HG02642 (cell line): ENCODE data around the gene RHOG.
"Not testable (repeated sequence)": the region's sequence is repeated elsewhere in the genome, so short reads cannot be mapped to it uniquely, and the experiment has no call there.

ENCODE experiments used
- ATAC-seq: cut with Tn5 transposase; IDR thresholded peaks from one replicate; pipeline ENCODE4 v1.9.1; 2021; ENCODE audit warnings: mild to moderate bottlenecking; ENCODE audit not compliant: unreplicated experiment, poor library complexity

RHOG gene

DNA sequence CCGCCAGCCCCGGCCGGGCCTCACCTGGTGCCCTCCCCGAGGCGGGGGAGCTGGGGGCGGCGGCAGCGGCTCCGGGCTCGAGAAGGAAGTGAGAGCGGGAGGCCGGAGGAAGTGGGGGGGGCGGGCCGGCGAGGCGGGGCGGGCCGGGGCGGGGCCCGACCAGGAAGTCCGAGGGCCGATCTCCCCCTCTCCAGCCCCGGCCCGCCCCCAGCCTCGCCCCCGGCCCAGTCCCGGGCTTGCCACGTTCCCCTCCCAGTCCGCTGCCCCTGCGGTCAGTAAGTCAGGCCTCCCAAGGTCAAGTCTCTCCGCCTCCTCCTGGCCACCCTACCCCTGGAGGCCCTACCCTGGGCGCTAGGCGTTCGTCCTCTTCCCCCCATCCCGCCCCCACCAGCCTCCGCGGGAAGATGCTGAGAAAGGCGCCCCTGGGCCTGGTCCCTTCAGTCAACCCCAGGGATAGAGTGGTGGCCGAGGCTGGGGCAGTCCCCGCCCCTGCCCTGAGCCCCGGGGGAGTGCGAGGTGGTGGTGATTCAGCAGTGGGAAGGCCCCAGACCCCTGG is at the start of gene RHOG:
TSS of gene RHOG (minus strand) at position 90 of the 556 bp plus-strand sequence. CDS start 12,821 bp downstream, outside the sequence.
- ATAC-seq = peak; percentile 55

DNA sequence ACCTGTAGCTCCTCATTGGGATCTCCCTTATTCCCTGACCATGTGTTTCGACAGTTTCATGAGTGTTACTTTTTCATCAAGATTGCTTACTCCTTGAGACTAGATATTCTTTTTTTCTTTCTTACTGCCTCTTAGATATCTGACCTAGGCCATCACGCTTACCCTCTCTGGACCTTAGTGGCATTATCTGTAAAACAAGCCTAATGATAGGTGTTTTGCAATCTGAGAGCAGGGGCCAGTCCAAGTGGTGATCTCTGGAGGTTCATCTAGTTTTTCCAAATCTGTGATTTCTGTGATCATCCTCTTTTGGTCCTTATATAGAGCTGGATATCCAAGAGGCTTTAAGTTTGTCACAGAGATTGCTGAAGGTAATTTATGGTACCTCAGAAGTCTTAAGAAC is 49.3 kb upstream of the RHOG start:
- no peak for ATAC-seq

DNA sequence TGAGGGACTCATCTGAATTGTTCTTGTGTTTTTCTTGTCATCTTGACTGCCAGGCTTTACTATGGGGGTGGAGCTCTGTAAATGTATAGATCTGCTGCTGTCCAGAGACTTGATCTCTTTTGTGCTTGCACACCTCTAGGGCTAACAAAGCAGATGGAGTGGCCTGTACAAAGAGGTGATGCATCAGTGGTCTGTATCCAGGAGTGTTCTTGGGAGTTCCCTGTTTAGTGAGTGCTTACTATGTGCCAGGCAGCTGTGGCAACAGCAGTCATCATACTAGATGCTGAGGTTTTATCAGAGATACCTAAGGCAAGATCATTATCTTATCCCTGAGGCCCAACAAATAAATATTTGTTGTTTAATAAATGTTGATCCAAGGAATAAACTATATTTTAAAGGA is 48.1 kb upstream of the RHOG start:
- ATAC-seq = no peak

DNA sequence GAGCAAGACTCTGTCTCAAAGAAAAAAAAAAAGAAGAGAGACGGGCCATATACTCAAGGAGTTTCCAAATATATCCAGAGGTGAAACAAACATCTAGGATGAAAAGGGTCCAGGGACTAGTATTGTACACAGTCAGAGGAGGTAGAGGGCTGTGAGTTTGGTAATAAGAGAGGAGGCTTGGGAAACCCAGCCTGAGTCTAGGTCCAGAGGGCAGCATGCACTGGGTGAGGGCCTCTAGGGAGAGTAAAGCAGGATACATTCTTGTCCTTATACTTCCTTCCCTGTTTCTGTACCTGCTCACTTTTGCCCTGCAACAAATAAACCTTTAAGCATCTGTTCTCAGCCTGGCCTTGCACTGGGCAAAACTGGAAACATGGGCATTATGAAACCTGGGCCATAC is 46.2 kb upstream of the RHOG start:
- ATAC-seq = no peak

DNA sequence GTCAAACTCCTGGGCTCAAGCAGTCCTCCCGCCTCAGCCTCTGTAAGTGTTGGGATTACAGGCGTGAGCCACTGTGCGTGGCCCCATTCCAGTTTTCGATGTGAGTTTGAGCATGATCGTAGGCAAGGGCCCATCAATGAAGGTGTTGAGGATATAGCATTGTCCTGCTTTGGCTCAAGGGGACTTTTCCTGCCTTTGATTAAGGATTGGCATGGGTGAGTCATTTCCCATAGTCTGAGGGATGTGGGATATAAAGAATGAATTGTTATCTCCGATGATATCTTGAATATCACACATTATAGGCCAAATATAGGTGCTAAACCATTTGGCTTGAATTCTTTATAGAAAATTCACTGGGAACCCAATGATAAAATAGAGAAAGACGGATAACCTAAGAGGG is 45.1 kb upstream of the RHOG start:
- no peak for ATAC-seq

DNA sequence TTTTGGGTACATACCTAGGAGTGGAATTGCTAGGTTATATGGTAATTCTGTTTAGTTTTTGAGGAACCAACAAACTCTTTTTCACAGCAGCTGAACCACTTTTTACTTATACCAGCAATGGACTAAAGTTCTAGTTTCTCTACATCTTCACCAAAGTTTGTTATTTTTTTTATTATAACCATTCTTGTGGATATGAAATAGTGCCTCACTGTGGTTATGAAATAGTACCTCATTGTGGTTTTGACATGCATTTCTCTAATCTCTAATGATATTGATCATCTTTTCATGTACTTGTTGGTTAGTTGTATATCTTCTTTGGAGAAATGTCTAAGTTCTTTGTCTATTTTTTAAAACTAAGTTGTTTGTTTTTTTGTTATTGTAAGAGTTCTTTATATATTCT is 41.9 kb upstream of the RHOG start:
- no peak for ATAC-seq

DNA sequence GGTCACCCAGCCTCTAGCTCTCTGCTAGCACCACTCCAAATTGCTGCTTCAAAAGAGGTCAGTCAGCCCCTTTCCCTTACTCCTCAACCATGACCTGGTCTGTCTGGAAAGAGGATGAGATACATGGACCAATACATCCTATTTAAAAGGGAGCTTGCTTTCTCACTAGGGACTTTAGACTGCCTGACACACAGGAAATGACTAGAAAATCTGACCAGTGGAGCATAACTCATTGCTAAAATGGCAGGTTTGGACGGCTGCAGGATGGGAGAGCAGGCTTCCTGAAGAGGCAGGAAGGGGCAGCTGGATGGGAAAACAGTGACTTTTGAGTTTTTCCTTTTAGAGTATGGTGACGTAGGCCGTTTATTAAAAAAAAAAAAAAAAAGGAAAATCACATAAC is 40.0 kb upstream of the RHOG start:
- peak; percentile 31 for ATAC-seq

DNA sequence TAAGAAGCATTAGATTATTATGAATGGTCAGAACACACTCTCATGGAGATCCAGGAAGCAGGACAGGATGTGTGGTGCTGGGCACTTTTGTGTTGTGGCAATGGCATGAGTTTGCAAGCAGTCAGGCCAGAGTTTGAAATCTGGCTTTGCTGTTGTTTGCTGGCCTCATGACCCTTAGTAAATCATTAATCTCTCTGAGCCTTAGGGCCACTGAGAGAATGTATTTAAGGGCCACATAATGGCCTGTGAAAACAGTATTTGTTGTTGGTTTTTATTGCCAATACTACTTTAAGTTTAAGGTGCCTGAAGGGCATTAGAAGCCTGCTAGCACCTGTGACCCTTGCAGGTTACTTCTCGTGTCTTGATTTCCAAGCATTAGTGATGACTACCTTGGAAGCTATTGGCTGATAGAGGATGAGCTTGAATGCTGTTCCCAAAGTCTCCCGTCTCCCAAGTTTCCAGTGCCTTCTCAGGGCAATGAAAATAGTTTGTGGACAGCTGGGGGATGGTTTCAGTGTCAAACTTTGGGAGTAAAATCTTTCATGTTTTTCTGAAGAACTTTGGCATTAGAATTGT is 39.3 kb upstream of the RHOG start:
- ATAC-seq = peak; percentile 39

DNA sequence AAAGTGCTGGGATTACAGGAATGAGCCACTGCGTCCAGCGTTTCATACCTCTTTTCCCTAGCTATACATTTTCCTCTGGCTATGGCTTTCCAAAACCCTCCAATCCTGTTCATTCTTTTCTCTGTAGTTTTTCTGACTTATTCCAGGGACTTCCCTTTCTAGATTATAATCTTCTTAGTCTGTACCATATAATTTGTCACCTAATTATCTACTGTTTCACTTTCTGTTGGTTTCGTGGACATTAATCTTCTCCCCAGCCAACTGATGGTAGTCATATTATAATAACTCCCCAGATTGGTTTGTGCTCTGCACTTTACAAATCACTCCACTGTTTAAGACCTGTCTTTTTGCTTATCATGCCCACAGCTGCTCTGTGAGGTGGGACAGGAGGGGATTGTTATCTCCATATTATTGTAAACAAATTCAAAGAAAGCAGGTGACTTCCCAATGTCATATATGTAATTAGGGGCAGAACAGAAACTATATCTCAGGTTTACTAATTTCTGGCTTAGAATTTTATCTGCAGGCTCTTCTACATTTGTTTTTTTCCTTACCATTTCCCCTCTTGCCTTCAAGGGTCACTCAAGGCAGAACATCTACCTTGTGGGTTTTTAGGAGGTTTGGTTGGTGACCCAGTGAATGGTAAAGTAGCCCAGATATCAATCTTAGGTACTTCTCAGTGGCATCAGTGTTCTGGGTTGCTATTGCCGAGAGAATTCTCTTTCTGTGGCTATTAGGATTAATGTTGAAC is 38.6 kb upstream of the RHOG start:
- ATAC-seq = peak; percentile 41

DNA sequence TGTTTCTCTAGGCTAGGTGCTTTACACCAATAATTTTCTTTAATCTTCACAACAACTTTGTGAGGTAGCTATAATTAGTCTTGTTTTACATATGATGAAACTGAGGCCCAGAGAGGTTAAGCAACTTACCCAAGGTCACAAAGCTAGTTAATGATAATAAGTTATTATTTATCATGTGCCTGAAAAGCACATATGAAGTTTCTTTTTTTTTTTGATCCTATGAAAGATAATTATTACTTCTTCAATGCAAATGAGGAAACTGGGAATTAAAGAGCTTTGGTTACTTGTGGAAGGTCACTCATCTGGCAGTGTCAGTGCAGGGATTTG is 37.5 kb upstream of the RHOG start:
- ATAC-seq = no peak

DNA sequence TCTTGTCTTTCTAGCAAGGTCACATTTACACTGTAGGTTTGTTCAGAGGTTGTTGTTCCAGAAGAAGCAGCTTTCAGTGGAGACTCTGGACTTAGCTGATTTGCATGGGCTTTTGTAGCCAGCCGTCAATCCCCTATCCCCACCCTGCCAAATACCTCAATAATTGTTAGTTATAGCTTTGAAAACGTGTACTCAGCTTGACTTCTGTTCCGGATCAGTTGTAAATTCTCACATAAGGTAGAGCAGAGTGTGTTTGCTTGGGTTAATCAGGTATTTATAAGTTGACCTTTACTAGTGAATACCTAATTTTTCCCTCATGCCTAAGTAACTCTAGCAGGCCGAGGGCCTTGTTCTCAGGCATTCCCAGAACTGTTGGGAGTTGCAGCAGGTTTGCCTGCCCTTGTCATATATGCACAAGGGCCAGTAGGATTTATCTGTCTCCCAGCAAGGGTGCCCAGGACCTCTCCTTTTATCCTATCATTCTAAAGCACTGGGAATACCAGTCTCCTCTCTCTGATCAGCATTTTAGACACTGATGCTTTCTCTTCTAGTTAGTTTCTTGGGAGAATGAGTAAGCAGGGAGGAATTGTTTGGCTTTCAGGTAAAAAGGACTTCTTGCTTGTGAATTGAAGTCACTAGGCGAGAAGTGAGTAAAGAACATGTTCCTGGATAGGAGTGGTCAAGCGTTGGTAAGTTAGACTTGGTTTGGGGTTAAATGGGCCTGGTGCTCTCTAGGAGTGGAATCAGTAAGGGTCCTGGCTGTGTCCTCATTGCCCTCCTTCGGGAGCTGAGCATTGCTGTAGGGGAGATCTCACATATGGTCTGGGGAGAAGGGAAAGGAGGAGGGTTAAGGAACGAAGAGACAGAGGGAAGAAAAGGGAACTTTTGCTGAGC is 36.9 kb upstream of the RHOG start:
- no peak for ATAC-seq

DNA sequence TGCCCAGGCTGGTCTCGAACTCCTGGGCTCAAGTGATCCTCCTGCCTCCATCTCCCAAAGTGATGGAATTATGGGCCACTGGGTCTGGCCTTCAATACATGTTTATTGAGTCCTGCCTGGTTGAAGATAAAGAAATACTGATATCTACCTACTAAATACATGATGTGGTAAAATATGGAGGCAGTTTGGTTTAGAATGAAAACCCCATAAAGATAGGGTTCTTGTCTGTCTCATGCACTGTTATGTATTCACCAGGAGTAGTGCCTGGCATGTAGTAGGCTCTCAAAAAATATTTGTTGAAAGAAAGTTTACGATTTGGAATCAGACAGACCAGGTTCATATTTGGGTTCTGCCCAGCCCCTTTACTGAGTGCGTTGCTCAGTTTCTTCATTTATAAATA is 35.9 kb upstream of the RHOG start:
- no peak for ATAC-seq

DNA sequence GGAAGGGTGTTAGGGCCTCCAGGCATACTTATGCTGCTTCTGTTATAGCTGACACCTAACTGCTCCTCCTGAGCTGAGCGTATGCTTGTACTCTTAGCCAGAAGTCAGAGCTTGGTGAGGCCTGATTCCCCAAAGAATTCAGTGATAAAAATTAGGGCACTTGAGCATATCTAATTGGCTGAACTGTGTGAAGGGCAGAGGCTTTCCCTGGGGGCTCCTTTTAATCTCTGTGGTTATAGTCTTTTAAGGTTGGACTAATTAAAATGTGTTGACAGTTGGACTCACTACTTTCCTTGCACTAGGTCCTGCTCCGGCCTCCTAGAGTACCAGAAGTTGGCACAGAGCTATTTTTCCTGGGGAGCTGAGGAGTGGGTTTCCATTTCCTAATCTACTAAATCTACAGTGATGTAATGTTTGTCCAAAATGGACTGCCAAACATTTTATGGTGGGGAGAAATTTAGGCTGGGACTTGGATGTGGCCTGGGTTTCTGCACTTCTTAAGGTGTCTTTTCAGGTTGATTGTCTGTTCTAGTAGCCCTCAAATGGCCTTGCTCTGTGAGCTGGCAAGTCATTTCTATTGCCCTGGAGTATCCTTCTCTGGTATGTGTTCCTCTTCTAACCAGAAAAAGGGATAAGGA is 33.1 kb upstream of the RHOG start:
- no peak for ATAC-seq

DNA sequence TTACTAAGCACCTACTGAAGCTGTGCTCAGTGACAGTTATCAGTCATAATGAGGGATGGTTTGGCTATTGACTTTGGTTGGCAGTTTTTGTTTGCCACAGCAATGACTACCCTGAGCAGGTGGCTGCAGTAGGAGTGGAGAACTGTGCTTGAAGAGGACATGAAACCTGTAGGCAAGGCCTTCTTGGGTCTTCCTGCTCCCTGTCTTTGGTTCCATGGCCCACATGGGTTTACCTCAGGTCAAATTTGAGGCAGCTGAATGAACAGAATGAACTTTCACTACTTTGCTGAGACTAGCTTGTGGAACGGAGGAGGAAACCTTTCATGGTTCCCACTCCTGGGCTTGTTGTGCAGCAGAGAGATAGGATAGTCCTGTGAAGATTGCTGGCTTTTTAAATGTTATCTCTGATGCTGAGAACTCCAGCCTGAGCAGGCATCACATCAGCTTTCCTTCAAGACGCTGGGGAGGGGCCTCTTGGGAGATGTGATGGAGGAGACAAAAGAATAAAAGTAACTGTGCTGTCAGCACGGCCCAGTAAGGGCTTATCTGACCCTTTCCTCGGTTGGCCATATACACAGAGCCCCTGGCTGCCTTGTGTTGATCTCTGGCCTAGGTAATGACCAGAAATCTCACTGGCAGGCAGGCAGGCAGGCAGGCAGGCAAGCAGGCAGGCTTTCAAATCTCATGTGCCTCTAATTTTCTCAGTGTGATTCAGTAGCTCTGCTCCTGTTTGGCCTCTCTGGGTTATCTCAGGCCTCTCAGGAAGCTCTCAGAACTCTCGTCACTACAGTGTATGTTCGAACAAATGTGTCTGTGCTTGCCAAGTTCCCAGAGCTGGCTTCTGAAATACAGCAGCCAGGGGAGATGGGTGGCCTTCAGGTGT is 26.7 kb upstream of the RHOG start:
- ATAC-seq = peak; percentile 58

DNA sequence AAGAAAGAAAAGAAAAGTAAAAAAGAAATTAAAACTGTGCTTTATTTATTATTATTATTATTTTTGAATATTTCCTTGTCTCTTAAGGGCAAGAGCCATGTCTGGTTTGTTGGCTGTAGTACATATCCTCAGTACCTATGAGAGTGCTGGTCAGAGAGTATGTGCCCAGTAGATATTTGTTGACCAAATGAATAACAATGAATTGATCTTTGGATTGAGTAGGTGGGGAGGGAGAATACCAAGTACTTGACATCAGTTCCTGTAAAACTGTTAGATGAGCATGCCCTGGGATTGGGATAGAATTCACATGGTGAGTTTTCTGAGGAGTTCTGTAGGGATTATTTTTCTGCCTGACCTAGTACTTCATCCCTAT is 26.1 kb upstream of the RHOG start:
- ATAC-seq = no peak

DNA sequence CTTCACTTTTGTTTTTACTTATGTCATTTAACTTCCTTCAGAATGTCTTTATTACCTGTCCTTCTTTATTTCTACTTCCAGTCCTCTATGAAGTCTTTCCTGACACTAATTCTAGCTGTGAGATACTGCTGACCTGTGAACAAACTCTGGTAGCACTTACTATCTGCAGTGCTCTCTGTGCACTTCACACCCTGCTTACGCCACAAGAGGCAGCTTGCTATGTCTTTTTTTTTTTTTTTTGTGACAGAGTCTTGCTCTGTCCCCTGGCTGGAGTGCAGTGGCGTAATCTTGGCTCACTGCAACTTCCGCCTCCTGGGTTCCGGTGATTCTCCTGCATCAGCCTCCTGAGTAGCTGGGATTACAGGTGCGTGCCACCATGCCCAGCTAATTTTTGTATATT is 25.4 kb upstream of the RHOG start:
- peak; percentile 40 for ATAC-seq

DNA sequence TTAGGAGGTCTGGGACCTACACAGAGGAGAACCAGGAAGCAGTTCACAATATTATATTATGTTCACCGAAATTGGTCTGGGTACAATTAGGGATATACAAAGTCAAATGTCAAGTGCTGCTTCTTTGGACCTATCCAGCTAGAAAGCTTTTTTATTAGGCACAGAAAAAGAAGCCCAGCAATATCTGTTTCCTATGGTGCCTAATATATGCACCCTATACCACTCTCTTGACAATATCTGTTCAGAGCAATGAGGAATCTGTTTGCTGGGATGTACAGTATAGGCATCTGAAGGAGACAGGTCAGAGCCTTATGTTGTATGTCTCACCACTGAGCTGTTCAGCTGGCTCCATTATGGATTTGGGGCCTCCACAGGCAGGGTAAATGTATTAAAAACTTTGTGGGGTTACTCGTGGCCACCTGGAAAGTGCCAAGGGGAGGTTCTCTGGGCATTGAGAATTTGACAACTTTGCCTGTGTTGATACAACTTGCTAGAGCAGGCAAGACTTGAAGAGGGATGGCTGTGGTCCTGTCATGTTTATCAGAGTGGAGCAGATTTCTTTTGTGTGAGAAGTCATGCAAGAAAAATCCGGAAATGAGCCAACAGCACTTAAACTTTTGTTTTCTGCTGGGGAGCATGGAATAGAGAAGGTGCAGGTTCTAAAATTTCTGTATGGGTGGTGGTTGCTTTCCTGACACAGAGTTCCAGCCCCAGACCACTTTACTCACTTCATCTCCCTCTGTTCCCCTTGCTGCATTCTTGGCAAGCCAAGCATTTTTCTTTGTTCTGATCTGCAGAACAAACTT is 24.8 kb upstream of the RHOG start:
- ATAC-seq = no peak

DNA sequence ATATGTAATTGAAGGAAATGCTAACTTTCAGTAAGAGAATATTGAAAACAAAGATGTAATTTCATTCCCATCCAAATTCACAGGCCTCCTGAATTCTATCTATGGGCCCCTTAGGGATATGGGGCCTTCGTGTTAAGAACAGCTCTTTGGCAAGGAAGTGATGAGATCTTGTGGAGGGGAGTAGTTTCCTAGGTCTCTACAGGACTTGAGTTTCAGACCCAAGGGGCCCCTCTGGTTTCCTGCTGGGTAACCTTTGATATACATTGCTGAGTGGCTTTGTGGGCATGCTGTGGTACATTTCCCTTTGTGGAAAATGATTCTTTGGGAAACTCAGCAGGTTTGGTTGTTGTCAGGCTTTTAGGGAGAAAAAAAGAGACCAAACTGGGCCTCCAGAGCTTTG is 20.9 kb upstream of the RHOG start:
- ATAC-seq = no peak

DNA sequence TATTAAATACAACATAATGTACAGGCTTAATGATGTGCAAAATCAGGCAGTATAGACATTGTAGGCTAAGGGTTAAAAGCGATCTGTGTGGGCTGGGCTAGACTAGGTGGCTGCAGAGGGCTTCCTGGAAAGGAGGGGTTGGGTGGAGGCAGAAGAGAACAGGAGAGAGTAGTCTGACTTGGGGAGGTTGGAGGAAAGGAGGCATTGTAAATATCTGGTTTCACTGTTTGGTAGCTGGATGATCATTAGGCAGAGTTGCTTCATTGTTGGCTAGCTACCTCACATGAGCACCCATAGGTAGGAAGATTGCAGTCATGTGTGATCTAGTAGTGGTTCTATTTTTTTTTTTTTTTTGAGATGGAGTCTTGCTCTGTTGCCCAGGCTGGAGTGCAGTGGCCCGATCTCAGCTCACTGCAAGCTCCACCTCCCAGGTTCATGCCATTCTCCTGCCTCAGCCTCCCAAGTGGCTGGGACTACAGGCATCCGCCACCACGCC is 20.2 kb upstream of the RHOG start:
- ATAC-seq = not testable (repeated sequence)
